Activated B cell treated with CpG ODN at 0.5 μM for 24 hours (primary cell): ENCODE results near the gene CD180. TPM values are rescaled to one million over a fixed set of nuclear protein-coding genes. Genes with fewer than 3 reads are reported as not detected.

Experiments used
- ATAC-seq: fragments of 200-7000 bp; cut with Tn5 transposase; one replicate; pipeline ENCODE4 v1.10.0; 2021; ENCODE audit warnings: low read depth, mild to moderate bottlenecking, moderate library complexity
- CTCF ChIA-PET: fragments of 350-600 bp; sonication (Branson Sonifier 250); formaldehyde crosslinking; loops from one replicate; lab custom pipeline; 2021; ENCODE audit warnings: antibody characterized with exemption; lab: Charles Lee
- POLR2A ChIA-PET: fragments of 350-600 bp; sonication (Branson Sonifier 250); formaldehyde crosslinking; loops from one replicate; lab custom pipeline; 2021; ENCODE audit warnings: antibody characterized with exemption; lab: Charles Lee
- DNase-seq: peaks from one replicate; pipeline ENCODE4 v3.0.0; 2022
- H3K27ac Mint-ChIP-seq: one replicate; pipeline ENCODE4 v1.8.0; 2020; ENCODE audit warnings: mixed read lengths
- H3K27me3 Mint-ChIP-seq: one replicate; pipeline ENCODE4 v1.8.0; 2021; ENCODE audit warnings: mixed read lengths
- H3K36me3 Mint-ChIP-seq: one replicate; pipeline ENCODE4 v1.8.0; 2021; ENCODE audit warnings: low read depth, mixed read lengths
- H3K4me1 Mint-ChIP-seq: one replicate; pipeline ENCODE4 v1.8.0; 2021; ENCODE audit warnings: mixed read lengths
- H3K4me3 Mint-ChIP-seq: one replicate; pipeline ENCODE4 v1.8.0; 2020; ENCODE audit warnings: mild to moderate bottlenecking, mixed read lengths
- H3K9me3 Mint-ChIP-seq: one replicate; pipeline ENCODE4 v1.8.0; 2020; ENCODE audit warnings: mixed read lengths
- CTCF ChIP-seq: fragments of 200-600 bp; IDR thresholded peaks from one replicate; pipeline ENCODE4 v1.8.0; 2022; ENCODE audit warnings: antibody characterized with exemption, mild to moderate bottlenecking
- intact Hi-C: fragments of 100-400 bp; cut with micrococcal nuclease; formaldehyde crosslinking; loops from one replicate; pipeline ENCODE4 v1.15.1; 2024
- total RNA-seq: library from RNA; stranded (reverse); gene quantifications from 2 replicates; pipeline ENCODE4 v1.2.3, GENCODE V29; 2022

The CD180 gene
- total RNA-seq, 1 donor from 2014 or later, result 35.7 TPM

GRCh38 chr5:67194166-67194565 is 2.4 kb downstream of the CD180 start:
- Mint-ChIP-seq H3K4me1 (peaks cover 97% of the 10 kb centered on the region), H3K4me3 (peak overlapping the region; percentile 91), H3K27ac (peak overlapping the region; percentile 98), H3K27me3 (no peaks in the 10 kb centered on the region), H3K9me3 (peaks cover 2% of the 10 kb centered on the region), H3K36me3 (peaks cover 55% of the 10 kb centered on the region)
- ChIA-PET CTCF (interaction anchor here (1.3 to 4.4 kb wide), 2 partner anchors 8 to 13 kb away, joined by 3 to 36 read pairs; no protein-coding TSS in a partner anchor), POLR2A (interaction anchor here (6.7 to 12.0 kb wide), 2 partner anchors 11 to 27 kb away, joined by 60 to 228 read pairs; no protein-coding TSS in a partner anchor)
- intact Hi-C loops, result loop anchor here (10.0 kb wide), 1 partner anchor 1241 kb away; no protein-coding TSS in a partner anchor
- DNase-seq (no peak), ATAC-seq (peak; percentile 12)
- no peak for TF ChIP-seq CTCF

GRCh38 chr5:67193439-67193807 is 3.2 kb downstream of the CD180 start:
- no peaks in the 10 kb centered on the region for H3K27me3 Mint-ChIP-seq
- peaks cover 2% of the 10 kb centered on the region for H3K9me3 Mint-ChIP-seq
- peak overlapping the region; percentile 91 for H3K4me3 Mint-ChIP-seq
- peaks cover 62% of the 10 kb centered on the region for H3K36me3 Mint-ChIP-seq
- TF ChIP-seq CTCF, result no peak
- DNase-seq, result no peak
- H3K4me1 Mint-ChIP-seq, result peaks cover 97% of the 10 kb centered on the region
- intact Hi-C loops, result loop anchor here (1.0 to 10.0 kb wide), 4 partner anchors 9 to 1241 kb away; no protein-coding TSS in a partner anchor
- ATAC-seq, result peak; percentile 3
- H3K27ac Mint-ChIP-seq, result peak overlapping the region; percentile 98
- ChIA-PET CTCF (interaction anchor here (0.9 to 4.4 kb wide), 7 partner anchors 9 to 27 kb away, joined by 3 to 36 read pairs (median 5); no protein-coding TSS in a partner anchor), POLR2A (interaction anchor here (0.7 to 12.0 kb wide), 10 partner anchors 12 to 1023 kb away, joined by 3 to 228 read pairs (median 4); partner anchors contain the start of gene PIK3R1)

- no peak for DNase-seq
- POLR2A ChIA-PET, result interaction anchor here (0.7 to 12.0 kb wide), 10 partner anchors 11 to 1023 kb away, joined by 3 to 228 read pairs (median 4); partner anchors contain the start of gene PIK3R1
- Mint-ChIP-seq H3K36me3 (peaks cover 66% of the 10 kb centered on the region), H3K27ac (peak overlapping the region; percentile 98), H3K27me3 (no peaks in the 10 kb centered on the region), H3K4me1 (peaks cover 97% of the 10 kb centered on the region), H3K4me3 (peak overlapping the region; percentile 91), H3K9me3 (peaks cover 2% of the 10 kb centered on the region)
- CTCF ChIA-PET, result interaction anchor here (0.9 to 4.4 kb wide), 8 partner anchors 10 to 32 kb away, joined by 3 to 36 read pairs (median 4); no protein-coding TSS in a partner anchor
- intact Hi-C loops, result loop anchor here (1.0 to 10.0 kb wide), 4 partner anchors 9 to 1242 kb away; no protein-coding TSS in a partner anchor
- TF ChIP-seq CTCF, result no peak
- peak; percentile 59 for ATAC-seq
Observed at GRCh38 chr5:67192719-67193438, 3.7 kb downstream of the CD180 start.

DNA sequence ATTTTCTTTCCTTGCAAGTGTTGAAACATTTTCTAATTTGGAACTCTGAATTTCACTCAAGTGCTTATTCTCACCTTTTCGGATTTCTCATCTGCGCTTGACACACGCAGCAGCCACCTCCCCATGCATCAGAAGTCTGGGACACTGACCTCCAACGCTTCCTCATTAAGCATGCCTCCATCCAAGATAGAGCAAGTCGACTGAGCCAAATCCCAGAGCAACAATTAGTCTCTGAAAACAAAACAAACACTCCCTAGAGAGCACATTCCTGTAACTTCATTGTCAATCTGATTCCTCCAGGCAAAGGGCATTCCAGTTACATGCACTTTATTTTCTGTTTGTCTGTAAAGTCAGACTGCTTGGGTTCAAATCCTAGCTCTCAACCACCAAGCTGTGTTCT is 5.7 kb downstream of the CD180 start:
- peaks cover 2% of the 10 kb centered on the region for H3K9me3 Mint-ChIP-seq

More for the DNA sequence above, 5.7 kb downstream of the CD180 start:
- Mint-ChIP-seq H3K27me3 (no peaks in the 10 kb centered on the region), H3K36me3 (peaks cover 76% of the 10 kb centered on the region), H3K4me3 (peak overlapping the region; percentile 61), H3K27ac (peak overlapping the region; percentile 98), H3K4me1 (peaks cover 99% of the 10 kb centered on the region)
- ChIA-PET CTCF (interaction anchor here (0.9 to 4.4 kb wide), 4 partner anchors 16 to 26 kb away, joined by 3 to 36 read pairs (median 6); no protein-coding TSS in a partner anchor), POLR2A (interaction anchor here (0.8 to 12.0 kb wide), 5 partner anchors 14 to 25 kb away, joined by 3 to 228 read pairs (median 7); no protein-coding TSS in a partner anchor)
- intact Hi-C loops, result loop anchor here (10.0 kb wide), 1 partner anchor 1244 kb away; no protein-coding TSS in a partner anchor
- ATAC-seq (no peak), DNase-seq (no peak)
- no peak for TF ChIP-seq CTCF
